ENCODE data around the gene RHOBTB3. TPM values are rescaled to one million over a fixed set of nuclear protein-coding genes. Genes with fewer than 3 reads are reported as not detected.

RHOBTB3 gene
- total and polyA plus RNA-seq, 12 donors: 15.0 to 124 (median 90.4) TPM

DNA sequence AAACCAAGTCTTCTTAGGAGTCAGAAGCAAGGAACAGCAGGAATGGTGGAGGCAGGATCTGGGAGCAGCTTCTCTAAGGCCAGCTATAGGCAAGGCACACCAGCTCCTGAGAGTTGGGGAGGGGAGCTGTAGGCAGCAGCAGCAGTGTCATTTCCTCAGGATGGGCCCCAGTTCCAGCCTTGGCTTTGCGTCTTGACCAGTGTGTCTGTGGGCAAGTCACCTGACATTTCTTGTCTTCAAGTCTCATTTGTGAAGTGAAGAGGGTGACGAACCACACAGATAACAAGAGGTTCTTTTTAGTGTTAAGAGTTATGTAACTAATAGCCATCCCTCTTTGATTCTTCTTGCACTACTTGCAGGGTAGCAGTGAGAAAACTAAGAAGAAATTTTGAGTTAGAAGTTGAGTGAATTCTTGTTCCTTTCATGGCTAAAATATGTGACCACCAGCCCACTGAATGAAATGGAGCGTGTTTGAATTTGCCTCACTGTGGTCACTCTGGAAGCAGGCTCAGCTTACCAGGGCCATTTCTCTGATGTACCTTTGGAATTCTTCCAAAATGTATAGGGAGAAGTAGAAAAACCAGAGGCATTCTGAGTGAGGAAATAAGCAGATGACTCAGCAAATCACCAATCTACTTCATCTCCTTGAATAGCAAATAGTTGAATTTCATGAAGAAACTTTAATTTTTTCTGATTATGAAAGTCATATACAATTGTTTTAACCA is 42.4 kb downstream of the RHOBTB3 start:
- no peak for DNase-seq

DNA sequence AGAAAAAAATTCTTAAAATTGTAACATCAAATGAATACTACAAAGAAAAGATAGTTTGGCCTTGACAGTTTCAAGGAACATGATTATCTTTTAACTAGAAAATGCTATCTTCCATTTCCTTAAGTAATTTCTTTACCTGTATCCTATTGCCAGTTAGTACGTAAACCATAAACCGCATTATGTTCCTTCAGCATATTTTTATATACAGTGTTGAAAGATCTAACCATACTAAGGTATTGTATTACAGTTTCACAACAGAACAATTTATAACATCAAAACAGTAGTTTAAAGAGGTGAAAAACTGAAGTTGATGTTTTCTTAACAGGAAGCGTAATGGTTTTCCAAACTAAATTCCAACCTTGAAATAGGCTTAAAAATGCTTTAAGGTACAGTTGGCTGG is 46.3 kb downstream of the RHOBTB3 start:
- Histone ChIP-seq H3K4me1 (peaks cover 0 to 49% (median 33%) of the 10 kb centered on the region in 9 donors), H3K4me3 (no peak overlapping the region), H3K27me3 (no peaks in the 10 kb centered on the region), H3K27ac (no peak overlapping the region), H3K36me3 (peaks cover 0 to 22% (median 0%) of the 10 kb centered on the region in 9 donors), H3K9me3 (no peaks in the 10 kb centered on the region)
- ATAC-seq (no peak), DNase-seq (no peak)
- TF ChIP-seq, protein P1, sequence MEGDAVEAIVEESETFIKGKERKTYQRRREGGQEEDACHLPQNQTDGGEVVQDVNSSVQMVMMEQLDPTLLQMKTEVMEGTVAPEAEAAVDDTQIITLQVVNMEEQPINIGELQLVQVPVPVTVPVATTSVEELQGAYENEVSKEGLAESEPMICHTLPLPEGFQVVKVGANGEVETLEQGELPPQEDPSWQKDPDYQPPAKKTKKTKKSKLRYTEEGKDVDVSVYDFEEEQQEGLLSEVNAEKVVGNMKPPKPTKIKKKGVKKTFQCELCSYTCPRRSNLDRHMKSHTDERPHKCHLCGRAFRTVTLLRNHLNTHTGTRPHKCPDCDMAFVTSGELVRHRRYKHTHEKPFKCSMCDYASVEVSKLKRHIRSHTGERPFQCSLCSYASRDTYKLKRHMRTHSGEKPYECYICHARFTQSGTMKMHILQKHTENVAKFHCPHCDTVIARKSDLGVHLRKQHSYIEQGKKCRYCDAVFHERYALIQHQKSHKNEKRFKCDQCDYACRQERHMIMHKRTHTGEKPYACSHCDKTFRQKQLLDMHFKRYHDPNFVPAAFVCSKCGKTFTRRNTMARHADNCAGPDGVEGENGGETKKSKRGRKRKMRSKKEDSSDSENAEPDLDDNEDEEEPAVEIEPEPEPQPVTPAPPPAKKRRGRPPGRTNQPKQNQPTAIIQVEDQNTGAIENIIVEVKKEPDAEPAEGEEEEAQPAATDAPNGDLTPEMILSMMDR (IDR thresholded peaks at IDR 0.05): no peak
- 94 to 97% methylated on average over 3 of the region's 3 CpGs for WGBS, 2 donors
- intact Hi-C loops (cut with DNase I): loop anchor here in 3 of 10 donors (5.0 to 10.0 kb wide), 3 partner anchors 113 to 560 kb away; no protein-coding TSS in a partner anchor

More for the DNA sequence above, 42.4 kb downstream of the RHOBTB3 start:
- no peaks in the 10 kb centered on the region for H3K27me3 ChIP-seq
- TF ChIP-seq, protein P1 (IDR thresholded peaks at IDR 0.05): no peak
- no peaks in the 10 kb centered on the region for H3K9me3 ChIP-seq
- peaks cover 0 to 33% (median 23%) of the 10 kb centered on the region in 9 donors for H3K4me1 ChIP-seq
- H3K27ac ChIP-seq: peak overlapping the region in 1 of 10 donors; percentile 62
- 57 to 58% methylated on average over 3 of the region's 3 CpGs for WGBS, 2 donors
- intact Hi-C loops (cut with DNase I): loop anchor here in 4 of 10 donors (5.0 to 10.0 kb wide), 4 partner anchors 41 to 189 kb away; partner anchors contain the start of genes ELL2 (in 1 of the 4) and RHOBTB3 (in 1 of the 4)
- peak in 4 of 8 donors; percentile 10 to 49 (median 33) for ATAC-seq
- peaks cover 0 to 32% (median 3%) of the 10 kb centered on the region in 9 donors for H3K36me3 ChIP-seq
- no peak overlapping the region for H3K4me3 ChIP-seq

DNA sequence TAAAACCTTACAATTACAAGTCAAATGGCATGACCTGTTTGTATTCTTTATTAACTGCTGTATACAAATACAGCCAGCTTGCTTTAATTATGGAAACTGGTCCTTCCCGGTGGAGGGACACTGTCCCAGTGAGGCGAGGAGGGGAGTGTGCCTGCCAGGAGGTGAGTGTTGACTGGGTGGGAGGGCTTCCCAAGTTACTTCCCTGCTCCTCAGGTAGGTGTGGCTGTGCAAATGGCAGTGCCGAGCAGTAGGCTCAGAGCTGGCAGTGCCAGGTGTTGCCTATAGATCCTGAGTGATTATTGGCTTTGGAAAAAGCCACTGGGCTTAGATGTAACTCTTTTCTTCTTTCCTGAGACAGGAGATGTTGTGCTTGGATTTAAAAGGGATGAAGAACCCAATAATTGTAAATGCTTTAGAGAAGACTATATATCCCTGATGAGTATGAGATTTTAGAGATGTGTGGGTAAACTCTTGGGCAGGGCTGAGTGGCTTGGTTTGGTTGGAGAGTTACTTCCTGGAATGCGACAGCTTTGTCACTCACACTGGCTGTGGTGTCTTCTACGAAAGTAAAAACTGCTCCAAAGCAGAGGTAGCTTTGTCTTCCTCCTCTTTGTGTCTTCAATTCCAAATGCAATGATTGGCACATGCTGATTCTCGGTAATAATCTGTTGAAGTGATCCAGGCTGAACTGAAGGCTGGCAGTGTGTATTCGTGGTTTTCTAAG is 47.7 kb downstream of the RHOBTB3 start:
- ATAC-seq: peak in 2 of 8 donors; percentile 19 to 50
- H3K9me3 ChIP-seq: no peaks in the 10 kb centered on the region
- H3K36me3 ChIP-seq: peaks cover 0 to 25% (median 0%) of the 10 kb centered on the region in 9 donors
- intact Hi-C loops (cut with DNase I): loop anchor here in 3 of 10 donors (5.0 to 10.0 kb wide), 3 partner anchors 114 to 558 kb away; no protein-coding TSS in a partner anchor
- WGBS, 2 donors: 61 to 70% methylated on average over 7 of the region's 7 CpGs
- TF ChIP-seq, protein P1 (IDR thresholded peaks at IDR 0.05): no peak
- no peak for DNase-seq
- no peak overlapping the region for H3K4me3 ChIP-seq
- no peaks in the 10 kb centered on the region for H3K27me3 ChIP-seq
- peaks cover 0 to 43% (median 23%) of the 10 kb centered on the region in 9 donors for H3K4me1 ChIP-seq
- H3K27ac ChIP-seq: peak overlapping the region in 7 of 10 donors; percentile 29 to 77 (median 47)

DNA sequence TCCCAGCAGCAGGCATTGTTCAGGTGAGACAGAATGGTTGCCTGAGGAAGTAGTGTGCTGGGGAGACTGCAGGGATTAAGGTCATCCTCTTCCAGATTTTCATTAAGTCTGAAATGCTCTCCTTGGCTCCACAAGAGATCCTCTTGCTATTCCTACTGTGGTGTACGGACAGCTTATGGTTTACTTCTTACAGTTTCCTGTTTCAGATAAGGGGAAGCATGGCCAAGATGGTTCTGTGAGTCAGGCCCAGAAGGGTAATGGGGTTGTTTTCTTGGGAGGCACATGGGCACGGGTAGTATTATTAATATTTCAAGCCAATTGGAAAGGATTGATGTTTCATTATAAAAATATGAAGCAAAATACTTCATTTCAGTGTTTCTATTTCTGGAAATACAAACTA is 48.5 kb downstream of the RHOBTB3 start:
- Histone ChIP-seq H3K4me1 (peaks cover 0 to 43% (median 28%) of the 10 kb centered on the region in 9 donors), H3K27ac (peak overlapping the region in 8 of 10 donors; percentile 2 to 77 (median 46)), H3K9me3 (no peaks in the 10 kb centered on the region), H3K27me3 (no peaks in the 10 kb centered on the region), H3K4me3 (no peak overlapping the region), H3K36me3 (peaks cover 0 to 32% (median 0%) of the 10 kb centered on the region in 9 donors)
- ATAC-seq: peak in 5 of 8 donors; percentile 9 to 37 (median 24)
- intact Hi-C loops (cut with DNase I): loop anchor here in 8 of 10 donors (1.0 to 10.0 kb wide), 11 partner anchors 67 to 558 kb away; partner anchors contain the start of gene RFESD (in 3 of the 8)
- TF ChIP-seq, protein P1 (IDR thresholded peaks at IDR 0.05): no peak
- WGBS, 2 donors: 47 to 59% methylated on average over 2 of the region's 2 CpGs
- no peak for DNase-seq
